ENCODE data around the gene NOTUM.

Gene NOTUM

DNA sequence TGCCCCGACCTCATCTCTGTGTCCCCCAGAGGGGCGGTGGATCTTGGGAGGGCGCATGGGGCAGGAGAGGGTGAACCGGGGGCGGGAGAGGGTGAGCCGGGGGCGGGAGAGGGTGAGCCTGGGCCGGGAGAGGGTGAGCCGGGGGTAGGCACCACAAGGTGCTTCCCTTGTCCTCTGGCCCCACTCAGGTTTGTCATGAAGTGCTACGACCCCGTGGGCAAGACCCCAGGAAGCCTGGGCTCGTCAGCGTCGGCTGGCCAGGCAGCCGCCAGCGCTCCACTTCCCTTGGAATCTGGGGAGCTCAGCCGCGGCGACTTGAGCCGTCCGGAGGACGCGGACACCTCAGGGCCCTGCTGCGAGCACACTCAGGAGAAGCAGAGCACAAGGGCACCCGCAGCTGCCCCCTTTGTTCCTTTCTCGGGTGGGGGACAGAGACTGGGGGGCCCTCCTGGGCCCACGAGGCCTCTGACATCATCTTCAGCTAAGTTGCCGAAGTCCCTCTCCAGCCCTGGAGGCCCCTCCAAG lies 35.3 kb upstream of the NOTUM start:
- no peak for TF ChIP-seq NFIC (IDR thresholded peaks at IDR 0.05)
- TF ChIP-seq TAF1 (IDR thresholded peaks at IDR 0.05; ENCODE audit: low read depth), result no peak
- no peak for TF ChIP-seq CEBPB (IDR thresholded peaks at IDR 0.05)
- no peak for TF ChIP-seq FOXM1 (IDR thresholded peaks at IDR 0.05; ENCODE audit: borderline replicate concordance, low read depth)
- TF ChIP-seq, protein P1, sequence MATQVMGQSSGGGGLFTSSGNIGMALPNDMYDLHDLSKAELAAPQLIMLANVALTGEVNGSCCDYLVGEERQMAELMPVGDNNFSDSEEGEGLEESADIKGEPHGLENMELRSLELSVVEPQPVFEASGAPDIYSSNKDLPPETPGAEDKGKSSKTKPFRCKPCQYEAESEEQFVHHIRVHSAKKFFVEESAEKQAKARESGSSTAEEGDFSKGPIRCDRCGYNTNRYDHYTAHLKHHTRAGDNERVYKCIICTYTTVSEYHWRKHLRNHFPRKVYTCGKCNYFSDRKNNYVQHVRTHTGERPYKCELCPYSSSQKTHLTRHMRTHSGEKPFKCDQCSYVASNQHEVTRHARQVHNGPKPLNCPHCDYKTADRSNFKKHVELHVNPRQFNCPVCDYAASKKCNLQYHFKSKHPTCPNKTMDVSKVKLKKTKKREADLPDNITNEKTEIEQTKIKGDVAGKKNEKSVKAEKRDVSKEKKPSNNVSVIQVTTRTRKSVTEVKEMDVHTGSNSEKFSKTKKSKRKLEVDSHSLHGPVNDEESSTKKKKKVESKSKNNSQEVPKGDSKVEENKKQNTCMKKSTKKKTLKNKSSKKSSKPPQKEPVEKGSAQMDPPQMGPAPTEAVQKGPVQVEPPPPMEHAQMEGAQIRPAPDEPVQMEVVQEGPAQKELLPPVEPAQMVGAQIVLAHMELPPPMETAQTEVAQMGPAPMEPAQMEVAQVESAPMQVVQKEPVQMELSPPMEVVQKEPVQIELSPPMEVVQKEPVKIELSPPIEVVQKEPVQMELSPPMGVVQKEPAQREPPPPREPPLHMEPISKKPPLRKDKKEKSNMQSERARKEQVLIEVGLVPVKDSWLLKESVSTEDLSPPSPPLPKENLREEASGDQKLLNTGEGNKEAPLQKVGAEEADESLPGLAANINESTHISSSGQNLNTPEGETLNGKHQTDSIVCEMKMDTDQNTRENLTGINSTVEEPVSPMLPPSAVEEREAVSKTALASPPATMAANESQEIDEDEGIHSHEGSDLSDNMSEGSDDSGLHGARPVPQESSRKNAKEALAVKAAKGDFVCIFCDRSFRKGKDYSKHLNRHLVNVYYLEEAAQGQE (IDR thresholded peaks at IDR 0.05; ENCODE audit: low read depth), result no peak
- TF ChIP-seq ZBTB7A (IDR thresholded peaks at IDR 0.05; ENCODE audit: low read depth), result no peak
- TF ChIP-seq EGR1 (IDR thresholded peaks at IDR 0.05), result no peak
- no peak for TF ChIP-seq CREB1 (IDR thresholded peaks at IDR 0.05; ENCODE audit: low read depth)
- TF ChIP-seq, protein P2, sequence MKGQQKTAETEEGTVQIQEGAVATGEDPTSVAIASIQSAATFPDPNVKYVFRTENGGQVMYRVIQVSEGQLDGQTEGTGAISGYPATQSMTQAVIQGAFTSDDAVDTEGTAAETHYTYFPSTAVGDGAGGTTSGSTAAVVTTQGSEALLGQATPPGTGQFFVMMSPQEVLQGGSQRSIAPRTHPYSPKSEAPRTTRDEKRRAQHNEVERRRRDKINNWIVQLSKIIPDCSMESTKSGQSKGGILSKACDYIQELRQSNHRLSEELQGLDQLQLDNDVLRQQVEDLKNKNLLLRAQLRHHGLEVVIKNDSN (IDR thresholded peaks at IDR 0.05), result no peak
- no peak for TF ChIP-seq TCF12 (IDR thresholded peaks at IDR 0.05; ENCODE audit: low read depth)
- no peak for TF ChIP-seq EP300 (IDR thresholded peaks at IDR 0.05; ENCODE audit: borderline replicate concordance)
- no peak for TF ChIP-seq YY1 (IDR thresholded peaks at IDR 0.05; ENCODE audit: low read depth)
- TF ChIP-seq, protein P3, sequence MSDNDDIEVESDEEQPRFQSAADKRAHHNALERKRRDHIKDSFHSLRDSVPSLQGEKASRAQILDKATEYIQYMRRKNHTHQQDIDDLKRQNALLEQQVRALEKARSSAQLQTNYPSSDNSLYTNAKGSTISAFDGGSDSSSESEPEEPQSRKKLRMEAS (IDR thresholded peaks at IDR 0.05), result no peak
- no peak for TF ChIP-seq RAD21 (IDR thresholded peaks at IDR 0.05; ENCODE audit: low read depth)

DNA sequence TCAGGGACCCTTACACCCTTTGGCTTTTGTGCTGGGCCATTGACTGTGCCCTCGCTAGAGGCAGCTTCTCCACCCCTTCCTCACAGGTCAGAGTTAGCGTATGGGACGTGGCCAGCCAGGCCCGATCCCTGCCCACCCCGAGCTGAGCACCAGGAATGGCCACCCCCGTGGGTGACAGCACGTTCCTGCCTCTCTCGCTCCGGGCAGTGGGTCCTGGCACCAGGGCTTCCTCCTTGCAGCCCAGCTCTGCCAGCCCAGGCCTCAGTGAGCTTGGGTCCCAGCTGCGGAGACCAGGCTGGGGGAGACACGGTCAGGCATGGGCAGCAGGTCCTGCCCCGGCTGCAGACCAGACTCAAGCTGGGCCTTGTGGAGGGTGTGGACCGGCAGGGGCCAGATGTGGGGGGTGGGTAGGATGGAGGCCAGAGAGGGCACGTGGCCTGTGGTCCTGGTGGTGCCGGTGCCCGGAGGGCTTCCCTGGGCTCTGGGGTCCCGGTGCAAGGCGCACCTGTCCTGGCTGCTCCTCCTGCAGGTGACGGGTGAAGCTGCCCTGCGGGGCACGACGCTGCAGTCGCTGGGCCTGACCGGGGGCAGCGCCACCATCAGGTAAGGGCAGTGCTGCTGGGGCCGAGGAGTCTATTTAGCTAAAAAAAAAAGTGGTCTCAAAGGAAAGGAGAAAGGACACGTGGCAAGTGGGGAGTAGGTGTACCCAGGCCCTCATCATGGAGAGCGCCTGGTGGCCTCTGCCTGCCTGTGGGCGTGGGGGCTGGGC lies 34.7 kb upstream of the NOTUM start:
- TF ChIP-seq TAF1 (IDR thresholded peaks at IDR 0.05; ENCODE audit: low read depth), result no peak
- TF ChIP-seq ZBTB7A (IDR thresholded peaks at IDR 0.05; ENCODE audit: low read depth), result no peak
- TF ChIP-seq, protein P1 (IDR thresholded peaks at IDR 0.05; ENCODE audit: low read depth), result no peak
- TF ChIP-seq YY1 (IDR thresholded peaks at IDR 0.05; ENCODE audit: low read depth), result no peak
- no peak for TF ChIP-seq EGR1 (IDR thresholded peaks at IDR 0.05)
- no peak for TF ChIP-seq NFIC (IDR thresholded peaks at IDR 0.05)
- no peak for TF ChIP-seq FOXM1 (IDR thresholded peaks at IDR 0.05; ENCODE audit: borderline replicate concordance, low read depth)
- TF ChIP-seq RAD21 (IDR thresholded peaks at IDR 0.05; ENCODE audit: low read depth), result no peak
- TF ChIP-seq CREB1 (IDR thresholded peaks at IDR 0.05; ENCODE audit: low read depth), result no peak
- TF ChIP-seq CEBPB (IDR thresholded peaks at IDR 0.05), result no peak
- TF ChIP-seq, protein P2 (IDR thresholded peaks at IDR 0.05), result no peak
- TF ChIP-seq TCF12 (IDR thresholded peaks at IDR 0.05; ENCODE audit: low read depth), result no peak
- no peak for TF ChIP-seq TEAD4 (IDR thresholded peaks at IDR 0.05)
- TF ChIP-seq, protein P3 (IDR thresholded peaks at IDR 0.05), result no peak
- no peak for TF ChIP-seq EP300 (IDR thresholded peaks at IDR 0.05; ENCODE audit: borderline replicate concordance)

DNA sequence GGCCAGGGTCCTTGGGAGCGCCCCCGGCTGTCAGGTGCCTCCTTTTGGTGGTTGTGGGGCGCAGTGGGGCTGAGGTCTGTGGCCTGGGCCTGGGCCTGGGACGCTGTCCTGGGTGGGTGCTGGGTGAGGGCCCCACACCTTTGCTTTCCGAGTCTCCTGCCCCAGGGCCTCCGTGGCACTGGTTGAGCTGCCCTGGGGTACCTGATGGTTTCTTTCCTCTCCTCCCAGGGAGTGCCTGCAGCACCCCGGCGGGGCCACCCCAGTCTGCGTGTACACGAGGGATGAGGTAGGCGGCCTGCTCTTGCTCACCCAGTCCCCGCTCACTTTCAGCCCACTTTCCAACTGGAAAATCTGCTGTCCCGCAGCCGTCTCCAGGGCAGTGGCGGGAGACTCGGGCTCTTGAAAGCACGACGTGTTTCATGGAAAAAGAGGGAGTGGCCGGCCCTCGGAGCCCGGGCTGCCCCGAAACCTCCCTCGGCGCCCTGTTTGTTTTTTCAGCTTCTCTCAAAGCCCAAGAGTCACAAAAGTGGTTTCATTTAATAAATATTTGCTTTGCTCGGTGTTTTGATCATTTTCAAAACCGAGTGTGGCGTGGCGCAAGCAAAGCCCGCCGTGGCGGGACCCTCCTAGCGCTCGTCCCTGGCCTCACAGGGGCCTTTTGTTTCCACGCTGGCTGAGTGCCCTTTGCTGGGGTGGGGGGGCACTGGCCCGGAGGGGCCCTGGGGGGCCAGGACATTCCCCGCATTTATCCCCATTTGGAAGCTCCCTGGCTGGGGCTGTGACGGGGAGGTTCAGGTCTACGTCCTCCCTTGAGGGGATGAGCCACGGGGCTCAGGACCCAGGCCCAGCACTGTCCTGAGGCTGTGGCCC lies 33.8 kb upstream of the NOTUM start:
- TF ChIP-seq TAF1 (IDR thresholded peaks at IDR 0.05; ENCODE audit: low read depth) (no peak), TEAD4 (IDR thresholded peaks at IDR 0.05) (no peak), RAD21 (IDR thresholded peaks at IDR 0.05; ENCODE audit: low read depth) (no peak), CREB1 (IDR thresholded peaks at IDR 0.05; ENCODE audit: low read depth) (no peak), EGR1 (IDR thresholded peaks at IDR 0.05) (no peak), NFIC (IDR thresholded peaks at IDR 0.05) (no peak), ZBTB7A (IDR thresholded peaks at IDR 0.05; ENCODE audit: low read depth) (no peak), FOXM1 (IDR thresholded peaks at IDR 0.05; ENCODE audit: borderline replicate concordance, low read depth) (no peak), TCF12 (IDR thresholded peaks at IDR 0.05; ENCODE audit: low read depth) (no peak), CEBPB (IDR thresholded peaks at IDR 0.05) (no peak), YY1 (IDR thresholded peaks at IDR 0.05; ENCODE audit: low read depth) (no peak)
- TF ChIP-seq, protein P2 (IDR thresholded peaks at IDR 0.05), result no peak
- TF ChIP-seq, protein P3 (IDR thresholded peaks at IDR 0.05), result no peak
- TF ChIP-seq, protein P1 (IDR thresholded peaks at IDR 0.05; ENCODE audit: low read depth), result no peak
